Vagina (tissue), 2 donors: ENCODE measurements around the gene CCZ1.
"Not testable (repeated sequence)": the region's sequence is repeated elsewhere in the genome, so short reads cannot be mapped to it uniquely, and the experiment has no call there.

Experiments
- CTCF ChIP-seq, 3 experiments: fragments of 450-650 bp in 2 of 3; fragments of 200-600 bp in 1 of 3; sonication (generic) in 1 of 3; IDR thresholded peaks; one replicate each; pipeline ENCODE4 v1.5.1; 2017 to 2019; ENCODE audit warnings: antibody characterized with exemption in 3 of 3, mild to moderate bottlenecking in 2 of 3, moderate library complexity in 2 of 3
- POLR2A ChIP-seq, 2 donors: fragments of 450-650 bp; IDR thresholded peaks; one replicate each; pipeline ENCODE4 v1.6.1; 2017; ENCODE audit warnings: antibody characterized with exemption in 2 of 2, mild to moderate bottlenecking in 2 of 2, moderate library complexity in 2 of 2
- POLR2AphosphoS5 ChIP-seq, 2 donors: sonication (generic); formaldehyde crosslinking; IDR thresholded peaks; one replicate each; pipeline ENCODE4 v1.9.0; 2017; ENCODE audit warnings: antibody characterized with exemption in 2 of 2, mild to moderate bottlenecking in 2 of 2, low read depth in 1 of 2; ENCODE audit not compliant: insufficient read depth in 1 of 2

- TF ChIP-seq POLR2A (IDR thresholded peaks at IDR 0.05); CTCF (IDR thresholded peaks at IDR 0.05); POLR2AphosphoS5 (IDR thresholded peaks at IDR 0.05; ENCODE audit: insufficient read depth in 1 of 2, low read depth in 1 of 2): not testable (repeated sequence)
Measured at GRCh38 chr7:5858494-5858893, 40.0 kb upstream of the CCZ1 start.
